Fibroblast of the conjunctiva (primary cell): ENCODE data around the gene OSBPL6.
A peak's percentile ranks its signal among the peaks of the same experiment; 100 is the strongest.
"Not testable (repeated sequence)": the region's sequence is repeated elsewhere in the genome, so short reads cannot be mapped to it uniquely, and the experiment has no call there.

Experiments used
- DNase-seq: peaks from one replicate; pipeline ENCODE4 v3.0.0-alpha.2; 2010; ENCODE audit warnings: low read depth

Gene OSBPL6

DNA sequence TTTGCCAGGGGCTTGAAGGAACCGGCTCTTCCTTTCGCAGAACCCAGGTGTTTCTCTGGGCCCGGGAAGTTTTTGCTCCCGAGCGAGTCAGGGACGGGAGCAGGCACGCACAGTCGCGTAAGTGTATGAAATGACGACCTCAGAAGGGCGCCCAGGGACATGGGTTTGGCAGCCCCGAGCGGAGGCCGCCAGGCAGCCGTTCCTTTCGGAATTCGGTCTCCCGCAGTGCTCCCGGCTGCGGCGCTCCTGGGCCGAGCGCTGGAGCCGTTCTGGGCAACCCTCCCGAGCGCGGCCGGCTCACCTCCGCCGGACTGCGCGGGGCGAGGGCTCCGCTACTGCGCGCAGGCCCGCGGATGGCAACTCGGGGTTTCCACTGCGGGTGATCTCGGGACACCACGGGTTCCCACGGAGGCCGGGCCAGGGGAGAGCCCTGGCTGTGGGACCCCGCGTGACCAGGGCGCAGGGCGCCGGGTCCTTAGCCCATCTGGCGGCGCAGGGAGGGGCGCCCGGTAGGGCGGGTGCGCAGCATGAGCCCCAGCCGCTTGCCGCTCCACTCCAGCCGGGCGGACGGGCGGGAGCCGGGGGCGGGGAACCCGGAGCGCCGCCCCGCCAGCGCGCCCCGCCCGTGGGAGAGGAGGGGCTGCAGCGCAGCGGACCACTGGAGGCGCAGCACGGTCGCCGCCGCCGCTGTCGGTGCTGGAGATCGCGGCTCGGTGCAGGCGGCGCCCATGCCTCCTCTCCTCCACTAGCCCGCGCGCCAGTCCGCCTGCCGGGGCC, at the start of gene OSBPL6:
Gene OSBPL6, plus strand, starts transcription at position 690 of the 777 bp plus-strand sequence. CDS start 111,673 bp downstream, outside the sequence.
- DNase-seq: peak; percentile 51

DNA sequence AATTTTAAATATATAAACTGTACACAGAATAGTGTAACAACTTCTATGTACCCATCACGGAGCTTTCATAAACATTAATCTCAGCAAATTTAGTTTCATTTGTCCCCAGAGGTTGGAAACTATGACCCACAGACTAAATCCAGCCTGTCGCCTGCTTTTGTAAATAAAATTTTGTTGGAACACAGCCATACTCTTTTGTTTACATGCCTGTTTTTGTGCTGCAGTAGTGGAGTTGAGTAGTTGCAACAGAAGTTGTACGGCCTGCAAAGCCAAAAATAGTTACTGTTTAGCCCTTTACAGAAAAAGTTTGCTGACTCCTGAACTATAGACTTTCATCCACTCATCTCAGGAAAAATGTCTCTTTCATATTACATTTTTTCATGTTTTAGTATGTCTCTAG, 42.3 kb upstream of the OSBPL6 start:
- no peak for DNase-seq

DNA sequence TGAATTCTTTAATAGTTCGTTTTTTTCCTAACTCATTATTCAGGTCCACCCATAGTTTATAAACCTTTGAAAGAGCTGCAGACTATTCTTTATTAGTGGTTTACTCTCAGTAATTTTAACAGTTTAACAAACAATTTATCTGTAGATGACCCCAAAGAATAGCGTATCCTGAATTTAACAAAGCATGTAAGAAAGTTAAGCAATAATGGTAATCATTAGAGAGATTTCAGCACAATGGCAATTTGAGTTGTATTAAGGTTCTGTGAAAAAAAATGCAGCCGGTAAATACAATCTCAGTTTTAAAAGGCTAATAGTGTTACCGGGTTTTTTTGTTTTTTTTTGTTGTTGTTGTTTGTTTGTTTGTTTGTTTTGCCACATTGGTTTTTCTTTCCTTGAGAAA, 41.8 kb upstream of the OSBPL6 start:
- DNase-seq: no peak

DNA sequence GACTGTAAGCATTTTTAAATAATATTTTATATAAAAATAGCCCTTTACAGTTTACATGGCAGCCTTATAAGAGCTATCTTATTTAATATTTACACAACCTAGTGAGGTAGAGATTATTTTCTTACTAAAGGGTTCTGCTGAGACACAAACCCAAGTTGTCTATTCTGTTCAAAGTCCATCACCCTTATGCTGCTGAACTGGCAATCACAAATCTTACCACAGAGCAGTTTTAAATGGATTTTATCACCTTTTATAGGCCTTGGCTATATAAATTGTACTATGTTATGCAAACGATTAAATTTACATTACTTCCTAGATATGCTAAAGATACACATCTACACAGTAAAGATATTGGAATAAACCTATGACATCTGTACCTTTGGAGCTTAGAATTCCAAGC, 41.3 kb upstream of the OSBPL6 start:
- DNase-seq: no peak

DNA sequence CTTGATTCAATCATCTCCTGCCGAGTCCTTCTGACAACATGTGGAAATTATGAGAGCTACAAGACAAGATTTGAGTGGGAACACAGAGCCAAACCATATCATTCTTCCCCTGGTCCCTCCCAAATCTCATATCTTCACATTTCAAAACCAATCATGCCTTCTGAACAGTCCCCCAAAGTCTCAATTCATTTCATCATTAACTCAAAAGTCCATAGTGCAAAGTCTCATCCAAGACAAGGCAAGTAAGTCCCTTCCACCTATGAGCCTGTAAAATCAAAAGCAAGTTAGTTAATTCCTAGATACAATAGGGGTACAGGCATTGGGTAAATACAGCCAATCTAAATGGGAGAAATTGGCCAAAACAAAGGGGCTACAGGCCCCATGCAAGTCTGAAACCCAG, 40.4 kb upstream of the OSBPL6 start:
- DNase-seq: not testable (repeated sequence)

DNA sequence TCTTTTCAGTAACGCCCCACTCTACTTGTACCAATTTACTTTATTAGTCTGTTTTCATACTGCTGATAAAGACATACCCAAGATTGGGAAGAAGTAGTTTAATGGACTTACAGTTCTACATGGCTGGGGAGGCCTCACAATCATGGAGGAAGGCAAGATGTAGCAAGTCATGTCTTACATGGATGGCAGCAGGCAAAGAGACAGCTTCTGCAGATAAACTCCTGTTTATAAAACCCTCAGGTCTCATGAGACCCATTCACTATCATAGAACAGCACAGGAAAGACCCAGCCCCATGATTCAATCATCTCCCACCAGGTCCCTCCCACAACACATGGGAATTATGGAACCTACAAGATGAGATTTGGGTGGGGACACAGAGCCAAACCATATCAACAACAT, 38.8 kb upstream of the OSBPL6 start:
- no peak for DNase-seq

DNA sequence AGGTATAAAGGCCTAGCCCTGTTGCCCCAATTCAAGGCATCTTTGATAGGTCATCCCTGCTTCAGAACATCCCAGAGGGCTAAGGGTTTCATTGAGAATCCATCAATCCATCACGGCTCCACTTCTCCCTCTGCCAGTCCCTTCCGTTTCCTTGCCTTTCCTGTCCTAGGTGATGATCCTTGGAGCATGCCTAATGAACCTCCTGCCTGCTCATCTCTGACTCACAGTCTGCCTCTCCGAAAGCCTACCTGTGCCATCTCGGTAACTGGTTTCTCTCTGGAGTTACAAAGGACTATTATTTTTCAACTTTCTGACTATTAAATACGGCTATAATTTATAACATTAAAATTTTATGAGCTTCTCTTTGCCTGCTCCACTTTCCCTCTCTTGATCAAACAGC, 36.7 kb upstream of the OSBPL6 start:
- DNase-seq: no peak

DNA sequence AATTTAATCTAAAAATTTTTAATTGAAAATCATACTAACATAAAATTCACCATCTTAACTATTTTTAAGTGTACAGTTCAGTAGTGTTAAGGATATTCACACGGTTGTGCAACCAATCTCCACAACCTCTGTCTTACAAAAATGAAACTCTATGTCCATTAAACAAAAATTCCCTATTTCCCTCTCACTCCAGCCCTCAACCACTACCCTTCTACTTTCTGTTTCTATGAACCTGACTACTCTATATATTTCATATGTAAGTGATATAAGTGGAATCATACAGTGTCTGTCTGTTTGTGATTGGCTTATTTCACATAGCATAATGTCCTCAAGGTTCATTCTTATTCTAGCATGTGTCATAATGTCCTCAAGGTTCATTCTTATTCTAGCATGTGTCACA, 34.3 kb upstream of the OSBPL6 start:
- DNase-seq: no peak

DNA sequence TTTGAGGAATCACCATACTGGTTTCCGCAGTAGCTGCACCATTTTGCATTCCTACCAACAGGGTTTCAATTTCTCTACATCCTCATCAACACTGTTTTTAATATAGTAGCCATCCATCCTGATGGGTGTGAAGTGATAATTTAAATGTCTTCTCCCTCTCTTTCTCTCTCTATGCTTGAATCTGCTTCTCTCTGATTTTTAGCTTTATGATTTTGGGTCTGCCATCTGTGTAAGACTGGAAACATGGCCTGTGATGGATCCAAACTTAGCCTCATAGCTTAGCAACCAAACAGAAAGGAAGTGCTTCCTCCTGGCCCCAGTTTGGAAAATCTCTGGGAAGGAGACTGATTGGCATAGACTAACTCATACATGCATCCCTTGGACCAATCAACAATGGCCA, 33.7 kb upstream of the OSBPL6 start:
- no peak for DNase-seq

DNA sequence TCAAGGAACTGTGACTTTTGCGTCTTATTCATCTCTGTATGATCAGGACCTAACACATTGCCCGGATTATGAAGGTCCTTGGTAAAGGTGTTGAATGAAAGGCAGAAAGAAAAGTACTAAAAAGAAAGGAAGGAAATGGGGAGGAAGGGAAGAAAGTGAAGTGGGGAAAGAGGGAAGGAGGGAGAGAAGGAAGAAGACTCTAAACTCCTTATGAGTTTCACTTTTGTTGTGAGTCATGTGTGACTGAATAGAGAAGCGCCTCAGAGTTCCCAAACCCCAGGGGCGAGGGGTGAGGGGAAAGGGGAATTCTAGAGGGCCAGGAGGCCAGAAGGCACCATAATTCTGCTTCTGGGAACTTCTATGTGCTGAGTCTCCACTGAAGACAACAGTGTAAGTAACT, 30.9 kb upstream of the OSBPL6 start:
- no peak for DNase-seq

DNA sequence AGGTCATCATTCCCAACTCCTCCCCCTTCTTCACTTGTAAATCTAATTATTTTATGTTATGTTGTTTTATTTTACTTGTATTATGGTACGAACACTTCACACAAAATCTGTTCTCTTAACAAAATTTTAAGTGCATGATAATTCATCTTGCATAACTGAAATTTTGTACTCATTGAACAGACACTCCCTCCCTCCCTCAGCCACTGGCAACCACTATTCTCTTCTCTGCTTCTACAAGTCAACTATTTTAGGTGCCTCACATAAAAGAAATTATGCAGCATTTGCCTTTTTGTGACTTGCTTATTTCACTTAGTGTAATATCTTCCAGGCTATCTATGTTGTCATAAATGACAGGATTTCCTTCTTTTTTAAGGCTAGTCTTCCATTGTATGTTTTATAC, 30.4 kb upstream of the OSBPL6 start:
- no peak for DNase-seq

DNA sequence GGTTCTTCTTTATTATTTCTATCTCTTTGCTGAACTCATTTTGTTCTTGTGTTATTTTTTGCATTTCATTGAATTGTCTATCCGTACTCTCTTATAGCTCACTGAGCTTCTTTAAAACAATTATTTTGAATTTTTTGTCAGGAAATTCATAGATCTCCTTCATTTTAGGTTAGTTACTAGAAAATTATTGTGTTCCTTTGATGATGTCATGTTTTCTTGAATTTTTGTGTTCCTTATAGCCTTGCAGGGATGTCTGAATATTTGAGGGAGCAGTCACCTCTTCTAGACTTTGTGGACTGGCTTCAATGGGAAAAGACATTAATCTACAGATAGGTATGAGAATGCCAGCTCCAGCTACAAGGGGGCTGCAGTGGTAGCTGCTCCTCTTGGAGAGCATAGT, 20.7 kb upstream of the OSBPL6 start:
- DNase-seq: no peak

DNA sequence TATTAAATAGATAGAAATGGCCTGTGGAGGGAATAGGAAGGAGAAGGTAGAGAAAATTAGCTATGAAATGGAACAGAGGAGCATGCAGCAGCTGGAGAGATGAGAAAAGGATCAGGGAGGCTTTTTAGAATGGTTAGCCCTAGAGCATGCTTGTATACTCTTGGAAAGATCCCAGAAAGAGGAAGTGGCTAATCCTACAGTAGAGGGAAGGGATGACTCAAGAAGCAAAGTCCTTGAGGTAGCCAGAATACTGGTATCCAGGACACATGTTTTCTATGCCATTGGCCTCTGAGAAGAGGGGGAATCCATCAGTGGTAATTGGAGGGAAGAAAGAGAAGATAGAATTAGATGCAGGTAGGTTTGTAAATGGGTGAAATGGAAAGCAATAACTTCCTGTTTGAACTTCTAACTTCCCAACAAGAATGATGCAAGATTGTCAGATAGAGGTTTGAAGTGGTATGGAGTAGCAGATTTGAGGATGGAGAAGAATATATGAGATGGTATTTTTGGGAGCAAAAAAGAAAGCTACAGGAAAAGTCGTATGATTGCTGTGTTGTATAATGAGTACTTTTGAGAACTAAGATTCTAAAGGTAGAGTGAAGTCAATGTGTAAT, 17.1 kb upstream of the OSBPL6 start:
- DNase-seq: no peak

DNA sequence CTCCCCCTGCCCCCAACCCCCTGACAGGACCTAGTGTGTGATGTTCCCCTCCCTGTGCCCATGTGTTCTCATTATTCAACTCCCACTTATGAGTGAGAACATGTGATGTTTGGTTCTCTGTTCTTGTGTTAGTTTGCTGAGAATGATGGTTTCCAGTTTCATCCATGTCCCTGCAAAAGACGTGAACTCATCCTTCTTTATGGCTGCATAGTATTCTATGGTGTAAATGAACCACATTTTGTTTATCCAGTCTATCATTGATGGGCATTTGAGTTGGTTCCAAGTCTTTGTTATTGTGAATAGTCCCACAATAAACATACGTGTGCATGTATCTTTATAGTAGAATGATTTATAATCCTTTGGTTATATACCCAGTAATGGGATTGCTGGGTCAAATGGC, 13.7 kb upstream of the OSBPL6 start:
- not testable (repeated sequence) for DNase-seq

DNA sequence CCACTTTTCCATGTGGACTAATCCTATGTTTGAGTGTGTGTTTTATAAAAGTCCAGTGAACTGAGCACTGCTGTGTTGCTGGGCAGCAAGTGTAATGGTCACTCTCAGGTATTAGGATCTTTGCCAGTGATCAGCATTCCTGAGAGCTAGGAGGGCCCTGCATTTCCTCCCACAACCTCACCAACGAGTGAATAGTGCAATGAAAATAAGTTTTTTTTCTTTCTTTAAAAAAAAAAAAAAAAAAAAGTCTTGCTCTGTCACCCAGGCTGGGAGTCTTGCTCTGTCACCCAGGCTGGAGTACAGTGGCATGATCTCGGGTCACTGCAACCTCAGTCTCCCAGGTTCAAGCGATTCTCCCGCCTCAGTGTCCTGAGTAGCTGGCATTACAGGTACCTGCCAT, 6.5 kb upstream of the OSBPL6 start:
- no peak for DNase-seq

DNA sequence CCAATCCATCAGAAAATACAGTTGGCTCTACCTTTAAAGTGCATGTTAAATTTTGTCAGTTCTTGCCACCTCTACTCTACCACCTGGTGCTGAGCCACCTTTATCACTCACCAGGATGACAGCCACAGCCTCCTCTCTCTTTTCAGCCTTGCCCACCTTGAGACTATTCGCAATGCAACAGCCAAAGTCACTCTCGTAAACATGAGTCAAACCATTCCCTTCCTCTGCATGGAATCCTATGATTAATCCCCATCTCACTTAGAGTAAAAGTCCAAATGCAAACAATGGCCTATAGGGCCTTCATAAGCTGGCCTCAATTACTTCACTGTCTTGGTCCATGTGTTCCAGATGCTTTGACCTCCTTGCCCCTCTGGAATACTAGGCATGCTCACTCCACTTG, 5.8 kb upstream of the OSBPL6 start:
- no peak for DNase-seq

DNA sequence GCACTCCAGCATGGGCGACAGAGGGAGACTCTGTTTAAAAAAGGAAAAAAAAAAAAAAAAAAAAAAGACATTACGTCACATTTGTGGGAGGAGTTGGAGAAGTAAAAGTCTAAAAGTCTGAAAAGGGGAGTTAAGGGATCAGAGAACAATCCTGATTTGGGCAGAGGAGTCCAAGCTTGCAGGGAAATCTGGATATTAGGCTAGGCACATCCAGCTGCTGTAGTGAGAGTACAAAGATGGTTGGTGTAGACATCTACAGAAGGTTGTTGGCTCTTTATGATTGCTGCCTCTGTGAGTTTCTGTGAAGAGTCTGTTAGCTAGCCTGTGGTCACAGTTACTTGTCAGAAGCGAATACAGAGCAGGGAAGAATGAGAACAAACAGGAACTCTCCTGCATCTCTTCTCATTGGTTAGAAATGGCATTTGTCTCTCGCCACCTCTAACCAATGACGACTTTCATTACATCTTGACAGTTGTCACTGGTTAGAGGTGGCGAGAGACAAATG, 3.3 kb upstream of the OSBPL6 start:
- DNase-seq: no peak

DNA sequence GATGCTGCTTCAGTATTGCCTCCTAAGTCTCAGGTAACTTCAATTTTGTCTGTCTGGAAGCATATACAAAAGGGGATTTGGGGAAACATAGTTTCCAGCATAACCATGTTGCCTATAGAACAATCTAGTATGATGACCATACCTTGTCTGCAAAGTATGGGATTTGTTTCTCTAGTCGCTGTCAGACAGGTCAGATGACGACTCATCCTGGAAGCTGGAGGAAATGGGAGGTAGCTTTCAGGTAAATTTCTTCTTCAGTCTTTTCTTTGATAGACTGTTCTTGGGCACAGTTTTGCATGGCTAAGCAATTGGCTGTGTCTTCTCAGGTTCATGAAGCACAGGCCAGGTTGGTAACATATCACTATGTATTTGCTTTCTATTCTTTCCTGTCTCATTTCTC, 2.8 kb upstream of the OSBPL6 start:
- DNase-seq: no peak

DNA sequence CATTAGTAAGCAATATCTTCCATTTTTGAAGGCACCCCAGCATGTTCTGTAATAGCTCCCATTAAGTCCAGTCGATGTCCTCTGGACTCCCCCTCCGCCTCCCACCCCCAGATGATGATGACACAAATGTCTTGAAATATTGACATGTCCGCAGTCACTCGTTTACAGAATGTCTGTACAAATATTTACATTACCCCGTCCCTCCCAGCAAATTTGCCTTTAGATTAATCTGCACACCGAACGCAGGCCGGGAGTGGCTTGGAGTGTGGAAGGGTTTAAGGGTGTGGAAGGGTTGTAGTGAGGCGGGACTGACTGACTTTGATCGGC, 853 bp upstream of the OSBPL6 start:
- DNase-seq: no peak

DNA sequence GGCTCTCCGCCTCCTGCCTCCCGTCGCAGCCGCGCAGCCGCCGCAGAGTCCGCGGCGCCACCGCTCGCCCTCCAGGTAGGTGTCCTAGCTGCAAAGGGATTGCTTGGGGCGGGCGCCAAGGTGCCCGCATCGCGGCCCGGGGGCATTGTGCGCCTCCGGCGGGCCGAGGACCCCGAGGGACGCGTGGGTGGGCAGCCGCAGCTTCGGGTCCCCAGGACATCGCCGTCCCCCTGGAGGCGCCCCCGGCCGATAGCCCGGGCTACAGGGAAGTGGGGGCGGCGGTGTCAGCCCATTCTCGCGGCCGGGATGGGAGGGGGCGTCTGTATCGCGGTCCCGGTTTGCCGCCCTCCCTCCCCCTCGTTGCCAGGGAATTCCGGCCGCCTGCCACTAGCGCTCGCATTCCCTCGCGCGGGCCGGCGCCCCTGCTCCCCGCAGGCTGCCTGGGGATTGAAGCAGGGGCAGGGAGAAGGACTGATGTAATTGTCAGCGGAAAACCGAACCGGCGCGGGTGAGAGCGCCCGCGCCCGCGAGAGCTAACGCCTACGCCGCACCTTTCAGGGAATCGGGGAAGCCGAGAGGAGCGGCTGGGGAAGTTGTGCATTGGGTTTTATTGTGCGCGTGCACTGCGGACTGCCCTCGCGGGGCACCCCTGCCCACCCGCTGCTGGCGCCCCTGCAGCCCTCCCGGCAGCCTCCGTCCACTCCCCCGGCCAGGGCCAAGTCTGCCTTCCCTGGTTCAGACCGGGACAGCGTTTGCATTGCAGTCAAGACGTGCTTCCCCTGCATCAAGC, 483 bp downstream of the OSBPL6 start:
- DNase-seq: no peak

DNA sequence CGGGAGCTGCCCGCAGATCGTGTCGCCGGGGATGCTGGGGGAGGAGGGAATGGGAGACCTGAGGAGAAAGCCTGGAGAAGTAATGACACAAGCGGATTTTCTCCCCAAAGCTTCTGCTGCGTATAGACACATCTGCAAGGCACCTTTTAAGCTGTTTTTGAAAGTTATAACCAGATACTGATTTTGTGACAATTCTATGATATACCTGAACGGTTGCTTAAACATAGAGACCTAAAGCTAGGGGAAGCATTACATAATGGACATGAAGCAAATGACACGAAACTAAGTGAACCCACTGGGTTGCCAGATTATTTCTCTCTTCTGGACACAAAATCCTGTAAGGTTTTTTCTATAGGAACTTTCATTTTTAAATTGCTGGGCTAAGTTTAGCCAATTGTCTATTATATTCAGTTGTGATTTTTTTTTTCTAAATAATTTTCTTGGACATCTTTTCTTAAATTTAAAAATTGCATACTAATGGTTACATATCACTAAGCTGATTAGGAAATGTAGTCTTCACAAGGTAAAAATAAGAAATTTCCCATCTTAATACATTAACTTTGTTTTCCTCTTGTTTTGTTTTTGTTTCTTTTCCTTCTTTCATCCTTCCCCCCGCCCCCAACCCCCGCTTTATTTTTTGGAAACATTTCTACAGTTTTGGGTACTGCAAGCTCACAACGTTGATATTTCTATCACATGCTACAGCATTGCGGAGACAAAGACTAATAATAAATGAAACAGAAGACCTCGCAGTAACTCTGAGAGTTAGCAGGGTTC, 1.3 kb downstream of the OSBPL6 start:
- no peak for DNase-seq

DNA sequence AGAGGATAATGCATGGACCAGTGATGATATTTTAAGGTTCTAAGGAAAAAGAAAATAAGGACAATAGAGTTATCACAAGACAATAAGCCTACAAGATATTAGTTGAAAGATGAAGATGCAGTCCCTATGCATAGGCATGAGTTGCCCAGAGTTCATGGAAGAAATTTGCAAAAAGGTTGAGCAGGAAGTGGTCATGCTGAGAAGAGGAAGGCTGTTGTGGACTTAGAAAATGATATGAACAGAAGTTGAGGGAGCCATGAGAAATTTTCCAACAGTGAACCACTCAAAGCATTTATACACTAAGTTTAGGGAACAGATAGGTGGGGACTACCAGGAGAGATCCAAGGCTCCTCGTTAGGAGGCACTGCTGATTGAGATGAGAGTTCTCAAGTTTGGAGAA, 3.5 kb downstream of the OSBPL6 start:
- DNase-seq: no peak
